PFSK-1 (cell line): ENCODE results near the gene PTPRT.

ENCODE experiments used
- FOXP2 ChIP-seq: optimal IDR thresholded peaks from 2 replicates; pipeline ENCODE3; 2011; ENCODE audit warnings: borderline replicate concordance, control low read depth, inconsistent platforms; ENCODE audit not compliant: insufficient read depth; ENCODE audit errors: extremely low read length, extremely low read depth
- POLR2AphosphoS5 ChIP-seq: IDR thresholded peaks from 2 replicates; pipeline ENCODE4 v1.6.1; 2012; ENCODE audit warnings: low read depth, mild to moderate bottlenecking, control low read depth, low read length, moderate library complexity
- SIN3A ChIP-seq: IDR thresholded peaks from 2 replicates; pipeline ENCODE4 v1.6.1; 2012; ENCODE audit warnings: mild to moderate bottlenecking, low read length, moderate library complexity, borderline replicate concordance; ENCODE audit not compliant: insufficient read depth
- TAF1 ChIP-seq: IDR thresholded peaks from 2 replicates; pipeline ENCODE4 v1.6.1; 2012; ENCODE audit warnings: low read length, control low read depth, borderline replicate concordance; ENCODE audit not compliant: insufficient read depth
- TF ChIP-seq, protein P1 (sequence below), 2 experiments: IDR thresholded peaks; 2 replicates each; pipeline versions ENCODE4 v1.6.1 to v1.8.0; 2011 to 2012; ENCODE audit warnings: low read depth in 2 of 2, low read length in 2 of 2, control low read depth in 1 of 2, inconsistent platforms in 1 of 2, mild to moderate bottlenecking in 1 of 2, moderate library complexity in 1 of 2; ENCODE audit not compliant: insufficient read depth in 1 of 2

PTPRT gene

DNA sequence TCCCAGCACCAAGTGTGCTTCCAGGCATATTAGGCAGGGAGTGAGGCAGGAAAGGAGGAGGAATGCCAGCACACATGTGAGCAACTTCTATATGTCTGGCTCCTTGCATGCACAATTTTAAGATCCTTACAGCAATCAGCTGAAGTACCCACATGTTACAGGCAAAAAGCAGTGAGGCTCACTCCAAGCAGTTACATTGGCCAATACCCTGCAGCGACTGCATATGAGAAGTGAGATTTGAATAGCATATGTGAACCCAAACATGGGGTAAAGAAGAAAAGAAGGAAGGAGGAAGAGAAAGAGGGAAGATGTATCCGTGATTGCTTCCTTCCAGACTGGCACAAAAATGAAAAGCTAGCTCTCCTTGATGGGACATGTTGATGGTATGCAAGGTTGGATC, 193.6 kb downstream of the PTPRT start:
- TF ChIP-seq, protein P1, sequence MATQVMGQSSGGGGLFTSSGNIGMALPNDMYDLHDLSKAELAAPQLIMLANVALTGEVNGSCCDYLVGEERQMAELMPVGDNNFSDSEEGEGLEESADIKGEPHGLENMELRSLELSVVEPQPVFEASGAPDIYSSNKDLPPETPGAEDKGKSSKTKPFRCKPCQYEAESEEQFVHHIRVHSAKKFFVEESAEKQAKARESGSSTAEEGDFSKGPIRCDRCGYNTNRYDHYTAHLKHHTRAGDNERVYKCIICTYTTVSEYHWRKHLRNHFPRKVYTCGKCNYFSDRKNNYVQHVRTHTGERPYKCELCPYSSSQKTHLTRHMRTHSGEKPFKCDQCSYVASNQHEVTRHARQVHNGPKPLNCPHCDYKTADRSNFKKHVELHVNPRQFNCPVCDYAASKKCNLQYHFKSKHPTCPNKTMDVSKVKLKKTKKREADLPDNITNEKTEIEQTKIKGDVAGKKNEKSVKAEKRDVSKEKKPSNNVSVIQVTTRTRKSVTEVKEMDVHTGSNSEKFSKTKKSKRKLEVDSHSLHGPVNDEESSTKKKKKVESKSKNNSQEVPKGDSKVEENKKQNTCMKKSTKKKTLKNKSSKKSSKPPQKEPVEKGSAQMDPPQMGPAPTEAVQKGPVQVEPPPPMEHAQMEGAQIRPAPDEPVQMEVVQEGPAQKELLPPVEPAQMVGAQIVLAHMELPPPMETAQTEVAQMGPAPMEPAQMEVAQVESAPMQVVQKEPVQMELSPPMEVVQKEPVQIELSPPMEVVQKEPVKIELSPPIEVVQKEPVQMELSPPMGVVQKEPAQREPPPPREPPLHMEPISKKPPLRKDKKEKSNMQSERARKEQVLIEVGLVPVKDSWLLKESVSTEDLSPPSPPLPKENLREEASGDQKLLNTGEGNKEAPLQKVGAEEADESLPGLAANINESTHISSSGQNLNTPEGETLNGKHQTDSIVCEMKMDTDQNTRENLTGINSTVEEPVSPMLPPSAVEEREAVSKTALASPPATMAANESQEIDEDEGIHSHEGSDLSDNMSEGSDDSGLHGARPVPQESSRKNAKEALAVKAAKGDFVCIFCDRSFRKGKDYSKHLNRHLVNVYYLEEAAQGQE (IDR thresholded peaks at IDR 0.05; ENCODE audit: insufficient read depth in 1 of 2, low read depth in 2 of 2, low read length in 2 of 2) = no peak
- no peak for TF ChIP-seq FOXP2
- no peak for TF ChIP-seq POLR2AphosphoS5
- no peak for TF ChIP-seq SIN3A
- no peak for TF ChIP-seq TAF1

DNA sequence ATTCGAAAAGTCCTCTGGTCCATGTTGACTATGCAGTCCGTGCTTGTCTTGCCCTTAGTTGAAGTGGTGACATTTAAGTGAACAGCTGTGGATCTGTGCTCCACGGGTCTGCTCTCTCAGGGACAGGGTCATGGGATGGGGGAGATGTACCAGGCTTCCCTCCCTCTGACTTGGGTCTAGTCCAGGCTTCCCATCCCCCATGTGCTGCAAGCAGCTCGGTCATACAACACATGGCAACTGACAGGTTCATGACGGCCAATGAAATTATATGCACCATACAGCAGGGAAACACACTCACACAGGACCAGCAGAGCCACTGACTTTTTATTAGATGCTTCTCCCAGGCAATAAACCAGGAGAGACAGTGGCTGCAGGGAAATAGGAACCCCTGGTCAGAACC, 201.4 kb downstream of the PTPRT start:
- TF ChIP-seq SIN3A = no peak
- TF ChIP-seq TAF1 = no peak
- TF ChIP-seq FOXP2 = no peak
- TF ChIP-seq, protein P1 (IDR thresholded peaks at IDR 0.05; ENCODE audit: insufficient read depth in 1 of 2, low read depth in 2 of 2, low read length in 2 of 2) = no peak
- TF ChIP-seq POLR2AphosphoS5 = no peak

DNA sequence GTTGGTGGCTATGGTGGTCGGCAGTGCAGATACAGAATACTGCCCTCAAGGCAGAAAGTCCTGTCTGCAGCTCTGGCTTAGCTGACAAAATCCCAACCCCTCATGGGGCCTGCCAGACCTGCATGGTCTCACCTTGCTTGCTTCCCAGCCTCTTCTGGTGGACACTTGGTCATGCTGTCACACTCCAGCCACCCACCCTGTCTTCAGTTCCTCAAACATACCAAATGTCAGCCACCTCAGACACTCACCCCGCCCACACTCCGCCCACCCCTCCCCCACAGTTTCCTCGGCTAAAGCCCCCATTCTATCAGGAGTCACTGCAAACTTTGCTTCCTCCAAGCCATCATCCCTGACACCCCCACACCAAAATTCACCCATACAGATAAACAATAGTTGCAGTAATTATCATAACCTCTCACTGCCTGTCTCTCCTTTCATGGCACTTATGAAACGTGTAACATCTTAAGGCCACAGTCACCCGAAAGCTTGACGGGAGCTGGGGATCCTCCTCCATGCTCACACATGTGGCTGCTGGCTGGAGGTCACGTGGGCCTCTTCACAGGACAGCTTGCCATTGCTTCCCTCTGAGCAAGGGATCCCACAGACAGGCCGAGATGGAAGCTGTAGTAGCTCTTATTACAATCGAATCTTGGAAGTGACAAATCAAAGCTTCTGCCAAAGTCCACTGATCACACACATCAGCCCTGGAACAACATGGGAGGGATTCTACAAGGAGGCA, 202.2 kb downstream of the PTPRT start:
- TF ChIP-seq, protein P1 (IDR thresholded peaks at IDR 0.05; ENCODE audit: insufficient read depth in 1 of 2, low read depth in 2 of 2, low read length in 2 of 2) = no peak
- TF ChIP-seq SIN3A (no peak), TAF1 (no peak), FOXP2 (no peak), POLR2AphosphoS5 (no peak)

DNA sequence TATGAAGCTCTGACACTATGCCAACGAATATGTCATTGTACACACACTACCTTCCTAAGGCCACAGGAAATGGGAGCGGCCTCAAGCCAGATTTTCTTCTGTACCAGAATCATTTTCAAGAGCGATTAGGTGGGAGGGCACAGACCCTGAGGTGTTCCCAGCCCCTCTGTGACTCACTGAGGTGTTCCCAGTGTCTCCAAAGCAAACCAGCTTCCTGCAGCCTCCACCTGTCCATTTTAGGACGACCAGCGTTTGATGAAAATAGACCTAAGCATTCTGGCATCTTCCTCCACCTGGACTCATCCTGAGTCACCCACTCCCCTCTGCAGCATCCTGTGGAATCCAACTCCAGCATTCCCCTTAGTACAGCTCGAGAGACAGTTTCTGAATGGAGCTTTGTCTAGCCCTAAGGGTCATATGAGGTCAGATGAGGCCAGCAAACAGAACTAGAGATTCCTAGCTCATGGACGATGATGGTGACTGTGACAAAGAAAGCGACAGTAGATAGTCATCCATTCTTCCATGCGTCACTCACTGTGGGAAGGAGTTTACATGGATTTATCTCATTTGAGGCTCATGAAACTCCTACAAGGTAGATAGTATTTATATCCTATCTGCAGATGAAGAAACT, 203.4 kb downstream of the PTPRT start:
- TF ChIP-seq, protein P1 (IDR thresholded peaks at IDR 0.05; ENCODE audit: insufficient read depth in 1 of 2, low read depth in 2 of 2, low read length in 2 of 2) = no peak
